ENCODE results near the gene DRC1. TPM values are rescaled to one million over a fixed set of nuclear protein-coding genes. Genes with fewer than 3 reads are reported as not detected.

DRC1 gene
- total and polyA plus RNA-seq, 2 of the 4 experiments (the other 2 are of a cell fraction) = 0.18 TPM; not detected in 1

DNA sequence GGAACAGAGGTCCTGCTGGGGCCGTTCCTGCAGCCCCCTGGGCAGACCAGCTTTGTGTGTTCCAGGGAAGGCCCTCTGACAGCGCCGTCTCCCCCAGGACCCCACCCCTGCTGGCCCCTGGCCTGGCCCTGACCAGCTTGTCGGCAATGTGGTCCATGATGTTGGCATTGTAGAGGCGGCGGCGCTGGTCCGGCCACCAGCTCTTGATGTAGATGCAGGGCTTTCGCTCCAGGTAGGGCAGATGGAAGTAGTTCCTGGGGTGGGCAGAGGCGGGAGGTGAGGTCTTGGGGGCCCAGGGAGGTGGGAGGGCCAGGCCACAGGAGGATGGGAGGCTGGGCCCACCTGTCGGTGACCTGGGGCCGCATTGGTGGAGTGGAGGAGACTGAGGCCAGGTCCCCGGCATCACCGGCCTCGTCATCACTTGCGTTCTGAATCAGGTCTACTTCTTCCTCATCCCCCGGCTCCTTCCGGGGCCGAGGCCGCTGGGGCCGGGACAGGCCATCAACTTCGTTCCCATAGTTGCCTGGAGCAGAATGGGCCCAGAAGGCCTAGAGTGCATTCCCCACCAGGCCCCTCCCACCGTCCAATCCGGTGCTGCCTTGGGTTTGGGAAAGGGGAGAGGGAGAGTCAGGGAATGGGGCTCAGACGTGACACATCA lies 77.5 kb downstream of the DRC1 start:
- H2BK20ac ChIP-seq (ENCODE audit: low read depth, low read length) = no peak overlapping the region
- no peak overlapping the region for H2AFZ ChIP-seq (replicated peaks; ENCODE audit: low read length, poor library complexity)
- H4K5ac ChIP-seq (ENCODE audit: low read depth, low read length) = no peak overlapping the region
- no peaks in the 10 kb centered on the region for H4K20me1 ChIP-seq (ENCODE audit: insufficient read depth, low read length)
- H2BK15ac ChIP-seq (ENCODE audit: low read depth, low read length) = no peak overlapping the region
- no peak overlapping the region for H4K91ac ChIP-seq (ENCODE audit: insufficient read depth, low read depth, low read length)
- H3K79me1 ChIP-seq (ENCODE audit: low read depth in 1 of 2, low read length in 2 of 2) = no peaks in the 10 kb centered on the region
- H2BK120ac ChIP-seq (ENCODE audit: low read depth, low read length) = no peak overlapping the region
- no peak overlapping the region for H3K4me2 ChIP-seq (ENCODE audit: low read depth, low read length)
- no peaks in the 10 kb centered on the region for H3K4me1 ChIP-seq (ENCODE audit: control insufficient read depth, insufficient read depth, low read length)
- no peak overlapping the region for H3K14ac ChIP-seq (replicated peaks; ENCODE audit: low read depth, low read length)
- H2AK9ac ChIP-seq (replicated peaks; ENCODE audit: low read depth, low read length, poor library complexity) = no peak overlapping the region
- TF ChIP-seq MAFK (IDR thresholded peaks at IDR 0.05; ENCODE audit: low read depth, low read length) = no peak
- TF ChIP-seq, protein P1, sequence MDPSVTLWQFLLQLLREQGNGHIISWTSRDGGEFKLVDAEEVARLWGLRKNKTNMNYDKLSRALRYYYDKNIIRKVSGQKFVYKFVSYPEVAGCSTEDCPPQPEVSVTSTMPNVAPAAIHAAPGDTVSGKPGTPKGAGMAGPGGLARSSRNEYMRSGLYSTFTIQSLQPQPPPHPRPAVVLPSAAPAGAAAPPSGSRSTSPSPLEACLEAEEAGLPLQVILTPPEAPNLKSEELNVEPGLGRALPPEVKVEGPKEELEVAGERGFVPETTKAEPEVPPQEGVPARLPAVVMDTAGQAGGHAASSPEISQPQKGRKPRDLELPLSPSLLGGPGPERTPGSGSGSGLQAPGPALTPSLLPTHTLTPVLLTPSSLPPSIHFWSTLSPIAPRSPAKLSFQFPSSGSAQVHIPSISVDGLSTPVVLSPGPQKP (IDR thresholded peaks at IDR 0.05; ENCODE audit: borderline replicate concordance, low read depth, low read length) = no peak
- TF ChIP-seq RAD21 (IDR thresholded peaks at IDR 0.05; ENCODE audit: low read length) = no peak
- TF ChIP-seq MAZ (IDR thresholded peaks at IDR 0.05; ENCODE audit: borderline replicate concordance, low read depth, low read length) = no peak
- no peak for TF ChIP-seq POLR2A (IDR thresholded peaks at IDR 0.05; ENCODE audit: low read depth, low read length)
- TF ChIP-seq, protein P2, sequence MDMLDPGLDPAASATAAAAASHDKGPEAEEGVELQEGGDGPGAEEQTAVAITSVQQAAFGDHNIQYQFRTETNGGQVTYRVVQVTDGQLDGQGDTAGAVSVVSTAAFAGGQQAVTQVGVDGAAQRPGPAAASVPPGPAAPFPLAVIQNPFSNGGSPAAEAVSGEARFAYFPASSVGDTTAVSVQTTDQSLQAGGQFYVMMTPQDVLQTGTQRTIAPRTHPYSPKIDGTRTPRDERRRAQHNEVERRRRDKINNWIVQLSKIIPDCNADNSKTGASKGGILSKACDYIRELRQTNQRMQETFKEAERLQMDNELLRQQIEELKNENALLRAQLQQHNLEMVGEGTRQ (IDR thresholded peaks at IDR 0.05; ENCODE audit: low read depth, low read length) = no peak
- no peak for TF ChIP-seq RFX5 (IDR thresholded peaks at IDR 0.05; ENCODE audit: low read depth, low read length)
- no peak for TF ChIP-seq CTCF (conservative IDR thresholded peaks at IDR 0.05; ENCODE audit: low read depth, low read length)
- no peak for TF ChIP-seq MXI1 (IDR thresholded peaks at IDR 0.05; ENCODE audit: borderline replicate concordance, low read depth, low read length)
- no peak for TF ChIP-seq RCOR1 (IDR thresholded peaks at IDR 0.05; ENCODE audit: insufficient replicate concordance, low read length)
- TF ChIP-seq BHLHE40 (IDR thresholded peaks at IDR 0.05; ENCODE audit: low read depth, low read length) = no peak
- no peak for TF ChIP-seq CEBPB (IDR thresholded peaks at IDR 0.05; ENCODE audit: low read depth, low read length)
- TF ChIP-seq NFE2L2 (IDR thresholded peaks at IDR 0.05; ENCODE audit: low read depth, low read length) = no peak
- no peak for TF ChIP-seq FOS (IDR thresholded peaks at IDR 0.05; ENCODE audit: low read depth, low read length)
- TF ChIP-seq CHD1 (IDR thresholded peaks at IDR 0.05; ENCODE audit: low read depth, low read length) = no peak
- no TSS peak for BruUV-seq (replicated peaks)
- intact Hi-C loops (cut with micrococcal nuclease) = no loop called here
- H3K23ac ChIP-seq (ENCODE audit: low read depth, low read length) = no peak overlapping the region
- no peak overlapping the region for H3K9ac ChIP-seq (ENCODE audit: low read depth, low read length)
- ChIA-PET POLR2A (ENCODE audit: unreplicated experiment) (no interaction called here), CTCF (no interaction called here)
- H3K27me3 ChIP-seq (ENCODE audit: control insufficient read depth, insufficient read depth, low read length) = peaks cover 8% of the 10 kb centered on the region; the same call in 1 of the 2 replicates
- H3K4ac ChIP-seq (ENCODE audit: low read depth, low read length) = no peak overlapping the region
- no peak overlapping the region for H2AK5ac ChIP-seq (ENCODE audit: low read depth, low read length)
- dilution Hi-C loops (cut with HindIII; ENCODE audit: low sequenced_read_pairs, unreplicated experiment) = no loop called here
- H3K9me1 ChIP-seq (ENCODE audit: insufficient read depth, low read length) = peaks cover 6% of the 10 kb centered on the region
- H3K27ac ChIP-seq (ENCODE audit: insufficient read depth, low read length) = no peak overlapping the region
- H2BK5ac ChIP-seq (ENCODE audit: low read depth, low read length, poor library complexity, severe bottlenecking) = no peak overlapping the region
- ATAC-seq (ENCODE audit: low read depth) = no peak
- in situ Hi-C loops (cut with MboI; ENCODE audit: low sequenced_read_pairs) = no loop called here
- H3K18ac ChIP-seq (ENCODE audit: low read depth, low read length) = no peak overlapping the region
- H4K8ac ChIP-seq (ENCODE audit: low read depth in 2 of 2, low read length in 2 of 2) = no peak overlapping the region
- H3K4me3 ChIP-seq (ENCODE audit: insufficient read depth, low read depth, low read length) = no peak overlapping the region
- WGBS, 2 experiments (ENCODE audit: extremely low coverage in 2 of 2, insufficient read length in 1 of 2) = 100% methylated on average over 4 of the region's 25 CpGs; no CpG with 5 or more reads in 1 of the 2 experiments
- no peak for DNase-seq
- H3K56ac ChIP-seq (ENCODE audit: extremely low read depth, insufficient read depth, low read length) = no peak overlapping the region
- no peaks in the 10 kb centered on the region for H3K36me3 ChIP-seq (ENCODE audit: control insufficient read depth, insufficient read depth, low read length)
- no peaks in the 10 kb centered on the region for H3K9me3 ChIP-seq (ENCODE audit: control insufficient read depth, insufficient read depth, low read length)
